Keratinocyte (primary cell): ENCODE data around the gene CEPT1. TPM values are rescaled to one million over a fixed set of nuclear protein-coding genes. Genes with fewer than 3 reads are reported as not detected.

Experiments
- DNase-seq: peaks from one replicate; pipeline ENCODE4 v3.0.0-alpha.2; 2011; ENCODE audit warnings: low read depth, missing footprints, low spot score
- FAIRE-seq: peaks from 2 replicates; lab custom pipeline; 2011; peaks lifted over from hg19 to GRCh38; lab: Jason Lieb, UNC
- H2AFZ ChIP-seq: 2 replicates; pipeline ENCODE4 v1.6.0; 2012; ENCODE audit warnings: low read length, control low read depth, inconsistent platforms; ENCODE audit not compliant: control insufficient read depth
- H3K27ac ChIP-seq: 2 replicates; pipeline ENCODE4 v1.5.1; 2011; ENCODE audit warnings: low read length; ENCODE audit not compliant: control insufficient read depth, insufficient read depth
- H3K27me3 ChIP-seq: 3 replicates; pipeline ENCODE4 v1.6.0; 2011; ENCODE audit warnings: low read length; ENCODE audit not compliant: control insufficient read depth, insufficient read depth; ENCODE audit errors: extremely low read depth
- H3K36me3 ChIP-seq, 2 experiments: 2 replicates in 1 of 2; 3 replicates in 1 of 2; pipeline ENCODE4 v1.5.1; 2011; ENCODE audit warnings: low read length in 2 of 2, mild to moderate bottlenecking in 1 of 2; ENCODE audit not compliant: control insufficient read depth in 2 of 2, insufficient read depth in 2 of 2; ENCODE audit errors: extremely low read depth in 1 of 2
- H3K4me1 ChIP-seq: 3 replicates; pipeline ENCODE4 v1.5.1; 2011; ENCODE audit warnings: low read length; ENCODE audit not compliant: control insufficient read depth, insufficient read depth; ENCODE audit errors: extremely low read depth
- H3K4me2 ChIP-seq: 3 replicates; pipeline ENCODE4 v1.6.0; 2011; ENCODE audit warnings: low read depth, low read length; ENCODE audit not compliant: control insufficient read depth, insufficient read depth; ENCODE audit errors: extremely low read depth
- H3K4me3 ChIP-seq, 3 experiments: fragments of 200-600 bp in 1 of 3; sonication (generic) in 1 of 3; 2 replicates in 2 of 3; 3 replicates in 1 of 3; pipeline ENCODE4 v1.5.1; 2011 to 2016; ENCODE audit warnings: low read length in 3 of 3, mild to moderate bottlenecking in 3 of 3, control low read depth in 2 of 3, inconsistent platforms in 1 of 3, low read depth in 1 of 3, mixed read lengths in 1 of 3, mixed run types in 1 of 3, moderate library complexity in 1 of 3; ENCODE audit not compliant: control insufficient read depth in 2 of 3, insufficient read depth in 2 of 3; ENCODE audit errors: extremely low read depth in 1 of 3
- H3K79me2 ChIP-seq: 2 replicates; pipeline ENCODE4 v1.6.0; 2012; ENCODE audit warnings: low read length; ENCODE audit not compliant: control insufficient read depth, insufficient read depth
- H3K9ac ChIP-seq: 3 replicates; pipeline ENCODE4 v1.6.0; 2011; ENCODE audit warnings: low read length; ENCODE audit not compliant: control insufficient read depth, insufficient read depth; ENCODE audit errors: extremely low read depth
- H3K9me1 ChIP-seq: 3 replicates; pipeline ENCODE4 v1.6.0; 2011; ENCODE audit warnings: low read length; ENCODE audit not compliant: control insufficient read depth, insufficient read depth; ENCODE audit errors: extremely low read depth
- H3K9me3 ChIP-seq: 2 replicates; pipeline ENCODE4 v1.5.1; 2012; ENCODE audit warnings: low read depth, low read length; ENCODE audit not compliant: control insufficient read depth
- H4K20me1 ChIP-seq: 3 replicates; pipeline ENCODE4 v1.6.0; 2011; ENCODE audit warnings: low read length; ENCODE audit not compliant: control insufficient read depth, insufficient read depth; ENCODE audit errors: extremely low read depth
- CTCF ChIP-seq, 3 experiments: IDR thresholded peaks in 1 of 3; conservative IDR thresholded peaks in 1 of 3; optimal IDR thresholded peaks in 1 of 3; 2 replicates in 2 of 3; 3 replicates in 1 of 3; pipeline versions ENCODE3 to v1.5.1; 2011; ENCODE audit warnings: low read length in 3 of 3, mild to moderate bottlenecking in 3 of 3, moderate library complexity in 2 of 3, control low read depth in 1 of 3, inconsistent platforms in 1 of 3; ENCODE audit not compliant: insufficient read depth in 2 of 3; ENCODE audit errors: extremely low read depth in 1 of 3
- EZH2 ChIP-seq: IDR thresholded peaks from one replicate; pipeline ENCODE4 v1.6.1; 2012; ENCODE audit warnings: inconsistent platforms, mild to moderate bottlenecking, low read length, moderate library complexity
- dilution Hi-C: fragments of 300-500 bp; cut with MboI; formaldehyde crosslinking; loops from one replicate; pipeline ENCODE4 v1.7.0; 2020; ENCODE audit warnings: low sequenced_read_pairs; ENCODE audit not compliant: extremely low pct_ligation_motif_present
- polyA plus RNA-seq, 5 experiments: library from polyadenylated mRNA; depleted of rRNA in 3 of 5; stranded (reverse) in 3 of 5; stranded (forward) in 1 of 5; unstranded in 1 of 5; fragments of >200 nt; gene quantifications; 1 replicate in 1 of 5; 2 replicates in 3 of 5; 3 replicates in 1 of 5; pipeline versions ENCODE4 v1.2.1 to v1.2.3, GENCODE V29; 2011 to 2012; ENCODE audit warnings: missing spikeins in 2 of 5, low read depth in 1 of 5, low replicate concordance in 1 of 5

Gene CEPT1
- polyA plus RNA-seq, 1 donor (not counting 4 experiments of a cell fraction or from before 2014, with no cell fraction given): 65.2 TPM

- no peaks in the 10 kb centered on the region for H3K9me3 ChIP-seq
- DNase-seq (no peak), FAIRE-seq (no peak)
- H3K27me3 ChIP-seq: no peaks in the 10 kb centered on the region
- H3K4me1 ChIP-seq: peaks cover 21% of the 10 kb centered on the region
- dilution Hi-C loops: no loop called here
- peak within 1 kb of the TSS; percentile 16 for H3K9ac ChIP-seq
- peak within 1 kb of the TSS; percentile 3 for H3K4me2 ChIP-seq
- H2AFZ ChIP-seq: no peak within 1 kb of the TSS
- no peak within 1 kb of the TSS for H3K4me3 ChIP-seq
- TF ChIP-seq CTCF (optimal IDR thresholded peaks at IDR 0.05 in 1 of 3, IDR thresholded peaks at IDR 0.05 in 1 of 3, conservative IDR thresholded peaks at IDR 0.05 in 1 of 3; ENCODE audit: extremely low read depth in 1 of 3, insufficient read depth in 2 of 3, low read length in 3 of 3) (no peak), EZH2 (no peak)
- no peaks in the 10 kb centered on the region for H3K9me1 ChIP-seq
- no peaks in the 10 kb centered on the region for H3K36me3 ChIP-seq
- peak within 1 kb of the TSS; percentile 47 for H3K27ac ChIP-seq
- H3K79me2 ChIP-seq: no peaks in the 10 kb centered on the region
- no peaks in the 10 kb centered on the region for H4K20me1 ChIP-seq
Measured at GRCh38 chr1:111227434-111227833, 87.4 kb downstream of the CEPT1 start, which contains the start of gene CHI3L2. CHI3L2 (plus strand) TSS chr1:111227713; CDS start chr1:111227730, 17 bp downstream.

DNA sequence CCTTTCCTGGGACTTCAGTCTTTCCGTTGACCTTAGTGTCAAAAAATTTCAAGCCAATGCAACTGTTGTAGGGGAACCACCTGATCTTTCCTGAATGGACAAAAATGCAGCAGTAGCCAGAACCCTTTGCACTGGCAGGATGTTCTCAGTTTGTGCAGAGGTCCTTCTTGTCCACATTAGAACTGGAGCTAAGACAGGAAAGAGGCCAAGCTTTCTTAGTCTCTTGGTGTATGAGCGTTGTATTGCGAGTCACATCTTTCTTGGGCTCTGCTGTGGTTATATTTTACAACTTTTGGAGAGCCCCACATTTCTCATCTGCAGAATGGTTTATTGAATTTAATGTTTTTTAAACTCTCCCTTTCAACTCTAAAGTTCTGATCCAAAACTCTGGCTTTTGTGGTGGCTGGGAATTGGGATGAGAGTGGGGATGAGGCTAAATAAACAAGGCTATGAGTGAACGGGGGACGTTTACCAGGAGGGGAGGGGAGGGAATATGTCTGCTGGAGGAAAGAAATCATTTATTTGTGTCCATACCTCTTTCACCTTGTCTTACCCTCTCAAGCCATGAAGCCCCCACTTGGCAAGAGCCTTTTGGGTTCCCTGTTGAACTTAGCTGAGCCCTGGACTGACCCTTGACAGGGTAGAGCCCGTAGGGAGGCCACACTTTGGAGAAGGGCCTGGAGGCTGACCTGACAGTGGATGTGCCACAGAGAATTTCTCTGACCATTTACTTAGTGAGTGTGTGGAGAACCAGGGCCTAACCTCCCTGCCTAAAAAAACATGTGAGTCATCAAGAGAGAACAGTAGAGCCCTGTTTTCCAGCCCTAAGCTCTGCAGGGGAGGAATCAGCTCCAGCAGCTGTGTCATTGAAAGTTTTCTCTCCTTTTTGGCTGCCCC is 88.1 kb downstream of the CEPT1 start:
- Histone ChIP-seq H3K4me3 (no peak overlapping the region), H3K9me3 (no peaks in the 10 kb centered on the region), H3K36me3 (no peaks in the 10 kb centered on the region), H3K27me3 (no peaks in the 10 kb centered on the region), H3K27ac (peak overlapping the region; percentile 47), H2AFZ (no peak overlapping the region), H3K9me1 (no peaks in the 10 kb centered on the region), H3K4me1 (peaks cover 14% of the 10 kb centered on the region), H3K4me2 (peak overlapping the region; percentile 3), H3K79me2 (no peaks in the 10 kb centered on the region), H4K20me1 (no peaks in the 10 kb centered on the region), H3K9ac (peak overlapping the region; percentile 16)
- dilution Hi-C loops: no loop called here
- peak; percentile 74 for FAIRE-seq
- no peak for TF ChIP-seq EZH2
- no peak for TF ChIP-seq CTCF (optimal IDR thresholded peaks at IDR 0.05 in 1 of 3, IDR thresholded peaks at IDR 0.05 in 1 of 3, conservative IDR thresholded peaks at IDR 0.05 in 1 of 3; ENCODE audit: extremely low read depth in 1 of 3, insufficient read depth in 2 of 3, low read length in 3 of 3)
- no peak for DNase-seq
